ENCODE measurements around the gene SEBOX.

DNA sequence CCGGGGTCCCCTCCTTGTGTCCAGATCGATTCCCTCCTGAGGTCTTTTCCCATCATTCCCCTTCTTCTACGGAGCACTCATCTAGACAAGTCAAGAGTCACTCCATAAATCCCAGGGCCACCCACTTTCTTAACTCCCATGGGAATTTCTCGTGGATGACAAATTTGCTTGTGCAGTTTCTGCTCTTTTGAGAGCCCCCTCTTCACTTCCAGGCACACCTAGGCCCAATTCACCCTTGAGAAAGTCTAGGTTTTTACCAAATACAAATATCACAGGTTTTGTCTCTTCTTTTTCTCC lies 7.2 kb downstream of the SEBOX start:
- TF ChIP-seq POLR2A (IDR thresholded peaks at IDR 0.05) = no peak
- TF ChIP-seq, protein P1, sequence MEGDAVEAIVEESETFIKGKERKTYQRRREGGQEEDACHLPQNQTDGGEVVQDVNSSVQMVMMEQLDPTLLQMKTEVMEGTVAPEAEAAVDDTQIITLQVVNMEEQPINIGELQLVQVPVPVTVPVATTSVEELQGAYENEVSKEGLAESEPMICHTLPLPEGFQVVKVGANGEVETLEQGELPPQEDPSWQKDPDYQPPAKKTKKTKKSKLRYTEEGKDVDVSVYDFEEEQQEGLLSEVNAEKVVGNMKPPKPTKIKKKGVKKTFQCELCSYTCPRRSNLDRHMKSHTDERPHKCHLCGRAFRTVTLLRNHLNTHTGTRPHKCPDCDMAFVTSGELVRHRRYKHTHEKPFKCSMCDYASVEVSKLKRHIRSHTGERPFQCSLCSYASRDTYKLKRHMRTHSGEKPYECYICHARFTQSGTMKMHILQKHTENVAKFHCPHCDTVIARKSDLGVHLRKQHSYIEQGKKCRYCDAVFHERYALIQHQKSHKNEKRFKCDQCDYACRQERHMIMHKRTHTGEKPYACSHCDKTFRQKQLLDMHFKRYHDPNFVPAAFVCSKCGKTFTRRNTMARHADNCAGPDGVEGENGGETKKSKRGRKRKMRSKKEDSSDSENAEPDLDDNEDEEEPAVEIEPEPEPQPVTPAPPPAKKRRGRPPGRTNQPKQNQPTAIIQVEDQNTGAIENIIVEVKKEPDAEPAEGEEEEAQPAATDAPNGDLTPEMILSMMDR (IDR thresholded peaks at IDR 0.05) = no peak
